Measurements from ENCODE around the gene DCANP1.

The DCANP1 gene

DNA sequence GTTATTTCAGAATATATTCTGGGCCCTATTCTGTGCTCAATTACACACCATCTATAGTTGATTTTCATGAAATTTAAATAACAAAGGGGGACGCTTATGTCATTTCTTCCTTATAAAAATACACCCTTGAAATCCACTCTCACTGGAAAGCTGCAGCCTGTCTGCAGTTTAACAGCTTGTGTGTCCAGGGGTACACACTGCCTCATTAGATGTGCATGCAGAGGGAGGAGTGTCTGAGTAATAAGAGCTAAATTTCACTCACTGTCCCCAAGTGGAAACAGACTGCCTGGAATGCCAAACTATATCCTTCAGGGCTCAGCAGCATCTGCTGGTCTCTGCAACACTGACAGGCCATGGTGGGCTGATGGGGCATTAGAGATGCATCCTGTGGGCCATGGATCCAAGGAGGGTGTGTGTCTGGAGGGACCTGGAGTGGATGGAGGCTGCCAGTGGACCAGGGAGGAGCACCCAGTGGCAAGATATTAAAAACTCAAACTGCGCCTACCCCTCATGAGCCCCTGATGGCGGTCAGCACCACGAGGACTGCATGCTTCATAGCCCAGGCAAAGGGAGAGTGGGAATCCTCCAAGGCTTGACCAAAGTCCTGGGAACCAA lies 20.8 kb upstream of the DCANP1 start:
- Histone ChIP-seq H3K4me3 (ENCODE audit: severe bottlenecking) (no peak overlapping the region), H3K4me1 (ENCODE audit: insufficient read depth, poor library complexity, severe bottlenecking) (no peaks in the 10 kb centered on the region), H3K27ac (ENCODE audit: poor library complexity, severe bottlenecking) (no peak overlapping the region), H3K27me3 (ENCODE audit: insufficient read depth, poor library complexity, severe bottlenecking) (no peaks in the 10 kb centered on the region), H3K9me3 (ENCODE audit: severe bottlenecking) (no peaks in the 10 kb centered on the region), H3K36me3 (ENCODE audit: low read depth) (no peaks in the 10 kb centered on the region)
- ATAC-seq (ENCODE audit: low read depth) = no peak
- TF ChIP-seq, protein P1, sequence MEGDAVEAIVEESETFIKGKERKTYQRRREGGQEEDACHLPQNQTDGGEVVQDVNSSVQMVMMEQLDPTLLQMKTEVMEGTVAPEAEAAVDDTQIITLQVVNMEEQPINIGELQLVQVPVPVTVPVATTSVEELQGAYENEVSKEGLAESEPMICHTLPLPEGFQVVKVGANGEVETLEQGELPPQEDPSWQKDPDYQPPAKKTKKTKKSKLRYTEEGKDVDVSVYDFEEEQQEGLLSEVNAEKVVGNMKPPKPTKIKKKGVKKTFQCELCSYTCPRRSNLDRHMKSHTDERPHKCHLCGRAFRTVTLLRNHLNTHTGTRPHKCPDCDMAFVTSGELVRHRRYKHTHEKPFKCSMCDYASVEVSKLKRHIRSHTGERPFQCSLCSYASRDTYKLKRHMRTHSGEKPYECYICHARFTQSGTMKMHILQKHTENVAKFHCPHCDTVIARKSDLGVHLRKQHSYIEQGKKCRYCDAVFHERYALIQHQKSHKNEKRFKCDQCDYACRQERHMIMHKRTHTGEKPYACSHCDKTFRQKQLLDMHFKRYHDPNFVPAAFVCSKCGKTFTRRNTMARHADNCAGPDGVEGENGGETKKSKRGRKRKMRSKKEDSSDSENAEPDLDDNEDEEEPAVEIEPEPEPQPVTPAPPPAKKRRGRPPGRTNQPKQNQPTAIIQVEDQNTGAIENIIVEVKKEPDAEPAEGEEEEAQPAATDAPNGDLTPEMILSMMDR (IDR thresholded peaks at IDR 0.05; ENCODE audit: poor library complexity, severe bottlenecking) = no peak
- peak; percentile 19 for DNase-seq (ENCODE audit: low spot score)

DNA sequence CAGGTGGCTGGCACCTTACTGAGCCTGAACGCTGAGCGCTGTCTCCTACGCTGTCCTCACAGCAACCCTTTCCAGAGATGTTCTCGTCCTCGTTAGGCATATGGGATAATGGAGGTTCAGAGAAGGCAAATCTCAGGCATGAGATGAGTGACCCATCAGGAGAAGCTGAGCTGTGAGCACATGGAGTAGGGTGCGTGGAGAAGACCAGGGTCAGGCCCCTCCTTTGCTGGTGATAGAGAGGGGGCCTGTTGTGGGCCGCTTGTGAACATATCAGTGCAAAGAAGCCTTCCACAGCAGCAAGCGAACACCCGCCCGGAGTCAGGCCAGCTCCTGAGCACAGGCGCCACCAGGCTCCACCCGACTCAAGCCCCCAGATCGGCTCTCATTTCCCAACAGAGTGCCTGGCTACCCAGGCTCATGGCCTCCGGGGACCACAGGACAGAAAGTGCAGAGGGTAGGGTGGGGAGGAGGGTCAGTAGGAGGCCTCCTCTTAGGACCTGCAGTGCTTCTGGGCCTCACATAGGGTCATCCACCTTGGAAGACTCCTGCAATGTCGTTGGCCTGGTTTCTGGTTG lies 20.0 kb upstream of the DCANP1 start:
- no peaks in the 10 kb centered on the region for H3K9me3 ChIP-seq (ENCODE audit: severe bottlenecking)
- no peaks in the 10 kb centered on the region for H3K27me3 ChIP-seq (ENCODE audit: insufficient read depth, poor library complexity, severe bottlenecking)
- H3K36me3 ChIP-seq (ENCODE audit: low read depth) = no peaks in the 10 kb centered on the region
- no peak overlapping the region for H3K4me3 ChIP-seq (ENCODE audit: severe bottlenecking)
- TF ChIP-seq, protein P1 (IDR thresholded peaks at IDR 0.05; ENCODE audit: poor library complexity, severe bottlenecking) = no peak
- no peak overlapping the region for H3K27ac ChIP-seq (ENCODE audit: poor library complexity, severe bottlenecking)
- DNase-seq (ENCODE audit: low spot score) = peak; percentile 64
- H3K4me1 ChIP-seq (ENCODE audit: insufficient read depth, poor library complexity, severe bottlenecking) = no peaks in the 10 kb centered on the region
- ATAC-seq (ENCODE audit: low read depth) = no peak

DNA sequence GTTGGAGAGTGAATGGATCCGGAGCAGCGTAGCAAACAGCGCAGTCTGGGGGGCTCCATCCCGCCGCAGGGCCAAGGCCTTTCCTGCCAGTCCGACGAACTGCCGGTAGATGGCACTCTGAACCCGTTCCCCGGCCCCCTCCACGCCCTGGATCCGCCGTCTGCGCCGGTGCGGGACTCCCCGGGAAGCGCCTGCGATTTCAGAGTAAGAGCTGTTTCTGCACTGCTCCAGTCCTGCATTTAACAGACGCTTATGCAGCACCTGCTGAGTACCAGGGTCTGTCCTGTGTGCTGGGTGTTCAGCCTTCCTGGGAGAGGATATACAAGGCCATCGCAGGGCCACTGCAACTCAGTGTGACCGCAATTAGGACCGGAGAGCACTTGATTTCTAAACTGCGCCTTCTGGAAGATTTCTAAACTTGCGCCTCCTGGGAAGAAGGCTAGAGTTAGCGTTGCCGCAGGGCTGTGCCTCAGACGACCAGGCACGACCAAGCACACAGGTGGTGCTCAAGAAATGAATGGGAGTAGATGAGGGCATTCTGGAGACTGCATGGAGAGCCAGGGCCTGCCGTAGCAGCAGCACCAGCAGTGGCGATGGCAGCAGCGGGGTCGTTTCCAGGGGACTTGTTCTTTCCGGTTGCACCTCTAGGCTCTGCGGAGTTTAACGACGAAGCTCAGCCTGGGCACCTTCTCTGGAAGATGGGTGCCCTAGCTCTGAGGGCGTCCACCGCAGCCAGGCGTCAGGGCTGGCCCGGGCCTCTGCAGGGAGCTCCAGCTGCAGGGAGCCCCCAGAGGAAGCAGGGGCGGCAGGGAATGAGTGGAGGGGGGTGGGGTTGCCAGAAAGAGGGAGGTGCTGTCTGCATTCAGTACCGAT lies 19.3 kb upstream of the DCANP1 start:
- H3K4me3 ChIP-seq (ENCODE audit: severe bottlenecking) = no peak overlapping the region
- DNase-seq (ENCODE audit: low spot score) (peak; percentile 76), ATAC-seq (ENCODE audit: low read depth) (peak; percentile 91)

DNA sequence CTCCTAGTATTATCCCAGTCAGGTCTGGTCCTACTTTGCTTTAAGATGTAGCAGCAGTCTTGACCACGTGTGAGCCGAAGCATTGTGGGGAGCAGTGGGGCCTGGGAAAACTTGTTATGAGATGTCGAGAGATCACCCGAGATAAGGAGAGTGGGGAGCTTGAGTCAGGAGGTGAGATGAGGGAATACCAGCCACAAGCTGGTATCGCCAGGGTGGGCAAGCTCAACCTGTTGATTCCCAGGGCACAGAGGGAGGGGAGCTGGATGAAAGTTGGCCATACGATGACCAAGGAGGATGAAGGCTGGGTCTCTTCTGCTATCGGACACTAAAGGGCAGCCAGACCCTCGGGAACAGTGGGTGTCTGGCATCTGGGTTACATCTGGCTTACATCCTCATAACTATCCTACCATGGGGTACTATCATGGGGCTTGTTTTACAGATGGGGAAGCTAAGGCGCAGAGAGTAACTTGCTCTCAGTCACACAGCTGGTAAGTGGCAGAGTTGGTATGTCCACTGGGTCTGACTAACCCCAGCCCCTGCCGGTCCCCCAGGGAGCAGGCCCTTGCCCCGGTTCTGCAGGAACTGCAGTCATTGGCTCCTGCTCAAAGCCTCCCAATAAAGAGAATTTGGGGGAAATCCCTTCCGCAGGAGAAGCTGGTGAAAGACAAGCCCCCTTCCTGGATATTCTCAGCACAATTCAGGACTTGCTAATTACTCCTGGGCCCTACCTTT lies 18.4 kb upstream of the DCANP1 start:
- Histone ChIP-seq H3K4me3 (ENCODE audit: severe bottlenecking) (no peak overlapping the region), H3K27me3 (ENCODE audit: insufficient read depth, poor library complexity, severe bottlenecking) (no peaks in the 10 kb centered on the region), H3K27ac (ENCODE audit: poor library complexity, severe bottlenecking) (no peak overlapping the region), H3K9me3 (ENCODE audit: severe bottlenecking) (no peaks in the 10 kb centered on the region), H3K4me1 (ENCODE audit: insufficient read depth, poor library complexity, severe bottlenecking) (no peaks in the 10 kb centered on the region), H3K36me3 (ENCODE audit: low read depth) (no peaks in the 10 kb centered on the region)
- DNase-seq (ENCODE audit: low spot score) = peak; percentile 40
- TF ChIP-seq, protein P1 (IDR thresholded peaks at IDR 0.05; ENCODE audit: poor library complexity, severe bottlenecking) = no peak
- ATAC-seq (ENCODE audit: low read depth) = no peak

More for the DNA sequence above, 19.3 kb upstream of the DCANP1 start:
- Histone ChIP-seq H3K36me3 (ENCODE audit: low read depth) (no peaks in the 10 kb centered on the region), H3K9me3 (ENCODE audit: severe bottlenecking) (no peaks in the 10 kb centered on the region), H3K27me3 (ENCODE audit: insufficient read depth, poor library complexity, severe bottlenecking) (no peaks in the 10 kb centered on the region), H3K27ac (ENCODE audit: poor library complexity, severe bottlenecking) (no peak overlapping the region), H3K4me1 (ENCODE audit: insufficient read depth, poor library complexity, severe bottlenecking) (no peaks in the 10 kb centered on the region)
- TF ChIP-seq, protein P1 (IDR thresholded peaks at IDR 0.05; ENCODE audit: poor library complexity, severe bottlenecking) = peak; percentile 98
